GM10847 (cell line): ENCODE measurements around the gene ECT2.

Experiments used
- POLR2A ChIP-seq: IDR thresholded peaks from 2 replicates; pipeline ENCODE4 v1.6.1; 2011; ENCODE audit not compliant: insufficient read length; ENCODE audit errors: extremely low read depth

ECT2 gene

DNA sequence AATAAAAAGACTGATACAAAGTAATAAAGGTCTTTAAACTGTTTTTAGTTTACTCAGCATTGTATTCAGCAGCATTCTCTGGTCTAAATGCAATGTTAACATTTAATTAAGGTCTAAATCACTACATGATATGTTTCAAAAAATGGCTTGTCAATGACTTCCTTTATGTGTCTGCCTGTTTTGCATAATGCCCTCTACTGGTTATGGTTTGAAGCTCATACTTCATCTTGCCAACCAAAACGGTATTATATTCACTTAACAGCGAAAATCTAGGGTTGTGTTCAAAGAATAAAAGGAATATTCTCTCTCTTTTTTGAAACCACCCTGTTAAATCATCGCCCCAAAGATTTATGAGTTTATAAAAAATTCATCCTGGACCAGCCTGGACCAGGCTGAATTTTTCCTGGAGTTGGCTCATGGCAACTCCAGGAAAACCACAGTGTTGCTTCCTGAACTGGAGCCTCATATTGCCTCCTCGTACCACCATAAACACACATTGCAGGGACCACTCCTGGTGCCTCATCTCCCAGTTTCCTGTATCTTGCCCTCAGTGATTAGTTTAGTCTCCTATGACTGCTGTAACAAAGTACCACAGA is 32.9 kb upstream of the ECT2 start:
- TF ChIP-seq POLR2A, result no peak

DNA sequence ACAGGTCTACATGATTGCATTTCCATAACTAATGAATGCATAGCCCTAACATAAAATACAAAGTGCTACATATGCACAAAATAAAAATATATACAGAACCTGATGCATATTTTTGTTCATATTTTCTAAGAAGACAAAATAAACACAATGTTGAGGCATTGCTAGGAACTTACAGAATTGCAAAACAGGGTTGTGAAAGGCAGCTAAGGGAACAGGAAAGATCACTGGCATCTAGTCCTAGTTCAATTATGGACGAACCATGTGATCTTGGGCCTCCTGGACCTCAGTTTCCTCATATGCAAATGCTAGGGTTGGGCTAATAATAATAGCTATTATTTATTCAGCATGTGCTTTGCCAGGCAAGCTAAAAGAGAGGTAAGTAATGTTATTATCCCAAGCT is 24.1 kb upstream of the ECT2 start:
- TF ChIP-seq POLR2A, result no peak

DNA sequence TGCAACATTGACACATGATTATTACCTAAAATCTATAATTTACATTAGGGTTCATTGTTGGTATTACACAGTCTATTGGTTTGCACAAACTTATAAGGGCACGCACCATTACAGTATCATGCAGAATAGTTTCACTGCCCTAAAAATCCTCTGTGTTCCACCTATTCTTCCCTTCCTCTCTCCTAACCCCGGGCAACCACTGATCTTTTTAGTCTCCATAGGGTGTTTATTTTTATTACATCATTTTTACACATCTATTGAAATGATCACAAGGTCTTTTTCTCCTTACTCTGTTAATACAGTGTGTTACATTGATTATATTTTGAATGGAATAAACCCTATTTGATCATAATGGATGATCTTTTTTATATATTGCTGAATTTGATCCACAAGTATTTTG is 15.5 kb upstream of the ECT2 start:
- TF ChIP-seq POLR2A, result no peak

DNA sequence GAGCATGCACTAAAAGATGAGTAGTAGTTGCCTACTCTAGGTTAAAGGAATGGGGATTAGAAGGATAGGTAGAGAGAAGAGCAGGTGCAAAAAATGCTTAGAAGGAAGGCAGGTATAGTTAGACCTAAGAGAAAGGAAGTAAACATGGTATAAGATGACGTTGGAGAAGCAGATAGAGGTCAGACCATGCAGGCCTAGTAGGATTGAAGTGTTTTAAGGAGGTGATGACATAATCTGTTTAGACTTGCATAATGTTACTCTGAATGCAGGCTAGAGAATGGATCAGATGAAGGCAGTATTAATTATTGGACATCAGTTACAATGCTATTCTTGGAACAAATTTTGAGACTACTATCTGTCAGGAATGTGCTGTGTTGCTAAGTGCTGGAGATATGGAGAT is 11.1 kb upstream of the ECT2 start:
- TF ChIP-seq POLR2A, result no peak

DNA sequence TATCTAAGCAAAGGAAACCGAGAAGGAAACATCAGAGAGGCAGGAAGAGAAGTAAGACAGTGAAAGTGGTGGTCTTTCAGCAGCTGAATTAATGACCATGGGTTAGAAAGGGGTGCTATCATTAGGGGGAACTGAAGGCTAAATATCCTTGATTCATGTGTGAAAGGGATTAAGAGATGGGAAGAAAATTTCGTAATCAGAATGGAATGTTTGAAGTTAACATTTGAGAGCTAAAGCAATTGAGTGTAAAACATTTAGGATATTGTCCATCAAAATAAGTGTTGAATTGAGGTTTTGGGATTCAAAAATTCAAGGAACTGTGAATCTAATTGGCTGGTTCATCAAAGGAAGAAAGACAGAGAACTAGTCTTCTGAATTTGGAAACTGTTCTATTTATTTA is 4.1 kb upstream of the ECT2 start:
- no peak for TF ChIP-seq POLR2A

DNA sequence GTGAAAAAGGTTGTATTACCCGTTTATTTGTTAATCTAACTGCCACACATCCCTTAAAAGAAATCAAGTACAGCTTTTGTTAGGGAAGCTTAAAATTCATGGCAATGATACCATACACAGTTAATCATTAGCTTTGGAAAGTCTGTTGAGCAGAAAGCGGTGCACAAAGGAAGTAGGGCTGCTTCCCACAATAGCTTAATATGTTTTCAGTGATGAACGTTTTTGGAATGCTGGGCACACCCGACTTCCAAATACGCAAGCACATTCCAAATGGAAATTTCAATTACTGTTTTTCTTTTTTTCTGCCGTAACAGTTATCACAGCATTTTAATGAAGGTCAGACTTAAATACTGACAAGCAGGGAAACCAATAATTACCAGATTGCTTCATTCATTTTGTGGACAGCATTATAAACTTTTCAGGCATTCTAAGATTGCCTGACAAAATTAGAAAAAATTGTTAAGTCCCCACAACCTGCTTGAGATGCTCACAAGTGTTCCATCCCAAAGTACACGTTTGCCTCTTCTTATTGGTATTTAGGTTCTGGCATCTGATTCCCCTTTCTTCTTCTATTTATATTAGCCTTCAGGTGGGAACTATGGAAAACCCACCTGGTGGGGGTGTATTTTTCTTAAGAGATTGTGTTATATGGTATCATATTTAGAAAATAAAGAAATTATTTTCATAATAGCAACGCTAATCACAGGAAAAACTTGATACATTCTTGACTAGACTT is 1.1 kb upstream of the ECT2 start:
- TF ChIP-seq POLR2A, result no peak

DNA sequence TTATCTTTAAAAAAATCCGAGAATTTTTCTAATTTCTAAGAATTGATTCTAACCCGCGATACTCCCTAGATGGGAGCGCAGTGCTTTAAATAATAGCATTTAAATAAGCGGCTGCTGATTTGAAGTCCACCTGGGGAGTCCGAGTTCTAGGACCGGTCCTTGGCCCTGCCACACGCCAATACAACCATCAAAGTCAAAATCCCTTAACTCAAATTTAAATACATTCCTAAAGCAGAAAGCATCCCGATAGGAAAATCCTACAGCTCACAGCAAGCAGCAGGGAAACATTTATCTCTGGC is 508 bp upstream of the ECT2 start:
- no peak for TF ChIP-seq POLR2A

DNA sequence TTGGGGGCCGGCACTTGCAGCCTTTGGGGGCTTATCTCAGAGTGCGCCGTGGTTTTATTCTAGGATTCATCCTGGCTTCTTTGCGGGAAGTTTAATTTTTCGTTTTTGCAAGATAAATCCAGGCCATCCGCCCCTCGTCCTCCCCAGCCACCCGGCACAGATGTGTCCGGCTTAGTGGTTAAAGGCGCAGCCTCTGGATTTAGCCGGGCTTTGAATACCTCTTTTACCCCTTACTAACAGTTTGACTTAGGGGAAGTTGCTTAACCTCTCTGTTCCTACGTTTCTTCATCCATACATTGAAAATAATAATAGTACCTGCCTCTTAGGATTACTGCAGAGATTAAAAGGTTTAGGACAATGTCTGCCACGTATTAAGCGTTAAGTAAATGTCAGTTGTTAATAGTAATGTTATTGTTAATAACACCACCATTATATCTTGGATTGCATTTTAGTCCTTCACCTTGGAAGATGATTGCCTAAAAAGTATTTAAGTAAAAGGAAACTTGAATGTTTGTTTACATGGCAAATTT is 714 bp downstream of the ECT2 start:
- no peak for TF ChIP-seq POLR2A

DNA sequence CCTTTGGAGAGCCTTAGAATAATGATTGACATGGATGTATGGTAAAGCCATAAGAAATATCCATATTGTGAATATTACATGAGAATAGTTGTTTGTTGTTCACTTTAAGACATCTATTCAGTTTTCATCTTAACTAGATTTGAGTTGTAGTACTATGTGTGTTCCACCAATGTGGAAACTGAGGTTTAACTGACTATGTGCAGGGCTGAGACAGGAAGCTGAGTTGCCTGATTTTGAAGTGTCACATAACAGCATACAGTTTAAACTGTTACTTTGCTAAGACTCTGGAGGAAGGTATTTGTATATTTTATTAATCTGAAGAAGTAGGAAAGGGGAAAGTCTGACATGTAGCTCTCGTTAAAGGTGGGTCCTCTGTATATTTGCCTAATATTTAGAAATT is 2.1 kb downstream of the ECT2 start:
- no peak for TF ChIP-seq POLR2A

DNA sequence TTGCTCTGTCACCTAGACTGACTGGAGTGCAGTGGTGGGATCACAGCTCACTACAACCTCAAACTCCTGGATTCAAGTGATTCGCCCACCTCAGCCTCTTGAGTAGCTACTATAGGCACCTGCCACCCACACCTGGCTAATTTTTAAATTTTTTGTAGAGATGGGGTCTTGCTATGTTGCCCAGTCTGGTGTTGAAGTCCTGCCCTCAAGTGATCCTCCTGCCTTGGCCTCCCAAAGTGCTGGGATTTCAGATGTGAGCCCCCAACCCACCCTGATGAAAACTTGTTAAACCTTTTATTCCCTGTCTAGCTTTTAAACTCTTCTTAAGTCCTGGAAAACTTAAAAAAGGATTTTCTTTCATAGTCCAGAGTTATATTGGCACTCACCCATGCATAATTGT is 2.6 kb downstream of the ECT2 start:
- TF ChIP-seq POLR2A, result no peak

DNA sequence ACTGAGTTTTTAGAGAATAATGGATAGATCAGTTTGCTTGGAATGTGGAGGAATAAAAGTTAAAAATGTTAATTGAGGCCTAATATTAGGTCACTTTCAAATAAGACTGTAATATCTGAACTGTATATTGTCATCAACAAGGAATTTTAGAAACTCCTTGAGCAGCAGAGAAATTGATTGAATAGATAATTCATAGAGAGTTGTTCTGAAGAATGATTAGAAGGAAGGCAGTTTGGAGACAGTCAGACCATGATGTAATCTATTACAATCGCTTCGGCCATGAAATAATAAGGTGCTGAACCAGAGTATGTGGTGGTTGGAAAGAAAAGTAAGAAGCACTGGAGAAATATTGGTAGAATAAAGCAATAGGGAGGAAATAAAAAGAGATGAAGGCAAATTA is 15.7 kb downstream of the ECT2 start:
- TF ChIP-seq POLR2A, result no peak

DNA sequence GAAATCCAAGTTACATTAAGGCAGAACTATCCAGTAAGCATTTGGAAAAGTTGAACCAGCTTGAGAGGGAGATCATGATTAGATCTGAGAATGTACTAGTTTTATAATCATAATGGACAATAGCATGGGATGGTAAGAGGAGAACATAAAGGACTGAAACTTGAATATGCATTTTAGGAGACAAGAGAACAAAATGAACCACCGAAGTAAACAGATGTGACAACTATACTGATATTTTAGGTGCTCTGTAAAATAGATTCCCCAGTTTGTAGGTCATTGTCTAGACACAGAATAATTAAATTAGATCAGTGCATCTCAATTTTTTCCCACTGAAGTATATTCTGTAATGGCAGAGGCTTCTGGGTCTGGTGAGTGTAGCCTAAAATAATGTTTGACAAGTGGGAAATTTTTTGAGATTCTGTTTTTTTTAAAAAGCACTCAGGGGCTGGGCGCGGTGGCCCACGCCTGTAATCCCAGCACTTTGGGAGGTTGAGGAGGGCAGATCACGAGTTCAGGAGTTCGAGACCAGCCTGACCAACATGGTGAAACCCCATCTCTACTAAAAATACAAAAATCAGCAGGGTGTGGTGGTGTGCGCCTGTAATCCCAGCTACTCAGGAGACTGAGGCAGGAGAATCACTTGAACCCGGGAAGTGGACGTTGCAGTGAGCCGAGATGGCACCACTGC is 16.3 kb downstream of the ECT2 start:
- no peak for TF ChIP-seq POLR2A

DNA sequence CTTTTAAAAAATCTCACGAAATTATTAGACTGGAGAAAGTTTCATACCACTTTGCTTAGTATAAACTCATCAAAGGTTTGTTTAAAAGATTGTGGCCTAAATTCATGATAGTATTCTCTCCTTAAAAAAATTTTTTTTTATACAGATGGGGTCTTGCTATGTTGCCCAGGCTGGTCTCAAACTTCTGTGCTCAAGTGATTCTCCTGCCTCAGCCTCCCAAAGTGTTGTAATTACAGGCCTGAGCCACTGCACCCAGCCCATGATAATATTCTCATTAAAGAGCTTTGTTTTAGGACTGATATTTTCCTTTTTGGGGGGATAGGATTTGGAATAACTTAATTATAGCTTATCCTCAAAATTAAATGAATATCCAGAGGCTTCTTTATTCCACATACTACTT is 19.9 kb downstream of the ECT2 start:
- TF ChIP-seq POLR2A, result no peak

DNA sequence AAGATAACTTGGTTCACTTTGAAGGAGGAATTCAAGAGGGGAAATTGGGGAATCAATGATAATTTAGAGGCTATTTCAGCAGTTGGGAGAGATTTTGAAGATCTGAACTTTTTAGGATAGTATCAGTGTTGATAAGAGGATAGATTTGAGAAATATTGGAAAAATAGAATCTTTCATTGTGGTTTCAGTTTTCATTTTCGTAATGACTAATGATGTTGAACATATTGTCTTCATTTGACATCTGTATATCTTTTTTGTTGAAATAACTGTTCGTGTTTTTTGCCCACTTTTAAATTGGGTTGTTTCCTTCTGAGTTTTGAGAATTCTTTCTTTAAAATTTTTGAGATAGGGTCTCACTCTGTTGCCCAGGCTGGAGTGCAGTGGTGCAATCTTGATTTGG is 21.1 kb downstream of the ECT2 start:
- no peak for TF ChIP-seq POLR2A

DNA sequence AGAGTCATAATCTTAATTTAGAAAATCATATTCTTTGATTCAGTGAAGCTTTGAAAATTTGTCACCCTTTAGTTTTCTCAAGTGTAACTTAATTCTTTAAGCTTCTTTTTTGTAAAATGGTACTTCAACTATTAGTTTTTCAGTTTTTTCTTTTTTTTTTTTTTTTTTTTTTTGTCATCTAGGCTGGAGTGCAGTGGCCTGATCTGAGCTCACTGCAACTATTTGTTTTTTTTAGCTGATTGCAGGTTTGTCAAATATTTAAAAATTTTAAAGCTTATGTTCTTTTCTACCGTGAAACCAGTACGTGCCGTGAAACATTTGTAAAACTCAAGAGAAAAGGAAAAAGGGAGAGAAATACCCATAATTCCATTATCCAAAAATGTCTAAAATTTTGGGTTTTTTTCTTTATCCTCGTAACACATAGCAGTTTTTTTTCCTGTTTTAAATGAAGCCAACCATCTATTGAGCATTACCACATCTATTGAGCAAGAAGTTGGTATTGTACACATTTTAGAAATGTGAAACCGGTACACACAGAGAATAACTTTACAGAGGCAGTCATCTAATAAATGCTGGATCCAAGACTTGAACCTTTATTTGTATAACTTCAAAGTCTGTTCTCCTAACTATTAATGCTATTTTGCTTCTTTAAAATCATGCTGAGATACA is 25.7 kb downstream of the ECT2 start:
- no peak for TF ChIP-seq POLR2A

DNA sequence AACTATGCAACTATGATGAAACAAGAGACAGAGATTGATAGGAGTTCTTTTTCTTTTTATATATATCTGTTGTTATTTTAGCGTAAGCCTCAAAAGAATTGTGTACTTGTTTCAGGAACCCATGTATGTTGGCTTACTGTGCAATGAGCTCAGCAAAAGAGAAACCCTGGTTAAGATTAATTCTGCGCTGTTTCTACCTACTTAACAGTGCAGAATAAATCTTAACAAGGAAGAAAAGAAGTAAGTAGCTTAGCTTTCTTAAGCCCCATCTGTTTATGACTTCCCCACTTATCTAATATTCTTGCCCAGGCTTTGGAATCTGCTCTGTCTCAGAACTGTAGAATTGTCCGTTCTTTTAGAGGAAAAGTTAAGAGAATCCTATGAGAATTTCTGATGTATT is 27.4 kb downstream of the ECT2 start:
- no peak for TF ChIP-seq POLR2A
